GM19035 (cell line): Measurements from ENCODE around the gene TPRG1.
A peak's percentile ranks its signal among the peaks of the same experiment; 100 is the strongest.

Source experiments
- ATAC-seq: cut with Tn5 transposase; IDR thresholded peaks from one replicate; pipeline ENCODE4 v1.9.1; 2021; ENCODE audit not compliant: unreplicated experiment

The TPRG1 gene

GRCh38 chr3:189227249-189227648 lies 55.5 kb downstream of the TPRG1 start:
- ATAC-seq, result no peak

GRCh38 chr3:189229196-189229828 lies 57.5 kb downstream of the TPRG1 start:
- no peak for ATAC-seq

- ATAC-seq, result no peak
Observed at GRCh38 chr3:189232790-189233189, 61.0 kb downstream of the TPRG1 start.

DNA sequence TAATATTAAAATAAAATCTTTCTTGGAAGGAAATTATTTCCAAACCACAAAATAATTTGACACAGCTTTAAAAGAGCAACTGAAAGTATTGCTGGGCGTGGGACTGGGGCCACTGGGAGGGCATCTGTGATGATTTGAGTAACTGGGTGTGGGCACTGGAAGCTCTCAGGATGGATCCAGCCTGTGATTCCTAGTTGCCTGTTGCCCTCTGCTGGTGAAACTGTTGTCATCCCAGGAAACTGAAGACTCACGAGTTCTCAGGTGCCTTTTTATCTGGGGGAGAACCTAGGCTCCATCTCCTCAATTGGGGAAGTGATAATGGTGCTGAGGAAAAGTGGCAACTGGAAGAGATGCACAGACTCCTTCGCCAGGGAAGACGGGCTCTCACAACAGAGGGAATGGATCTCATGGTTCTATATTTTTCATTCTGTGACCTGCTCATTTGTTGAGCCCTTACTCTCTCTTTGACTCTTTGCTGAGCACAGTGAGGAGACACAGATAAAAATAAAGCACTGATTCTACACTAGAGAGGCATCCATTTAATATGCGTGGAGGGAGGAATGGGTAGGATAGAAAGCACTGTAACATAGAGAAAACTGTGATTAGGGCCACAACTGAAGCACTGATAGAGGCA lies 61.6 kb downstream of the TPRG1 start:
- ATAC-seq, result no peak

GRCh38 chr3:189235214-189235613 lies 63.4 kb downstream of the TPRG1 start:
- ATAC-seq, result no peak

DNA sequence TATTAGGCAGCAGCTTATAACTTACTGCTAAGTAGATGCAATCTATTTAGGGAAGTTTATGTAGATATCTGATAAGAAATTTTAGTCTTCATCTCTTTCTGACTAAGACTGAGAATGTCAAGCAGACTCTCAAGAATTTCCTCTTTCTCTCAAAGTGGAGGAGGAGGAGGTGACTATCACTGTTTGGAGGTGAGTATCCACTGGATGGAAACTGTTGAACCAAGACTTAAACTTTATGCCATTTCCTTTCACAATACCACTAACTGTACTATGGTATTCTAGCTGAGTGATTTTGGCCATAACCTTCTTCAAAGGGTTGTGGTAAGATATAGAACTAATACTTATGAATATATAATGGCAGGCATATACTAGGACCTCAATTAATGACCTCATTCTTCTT lies 64.6 kb downstream of the TPRG1 start:
- ATAC-seq, result no peak

DNA sequence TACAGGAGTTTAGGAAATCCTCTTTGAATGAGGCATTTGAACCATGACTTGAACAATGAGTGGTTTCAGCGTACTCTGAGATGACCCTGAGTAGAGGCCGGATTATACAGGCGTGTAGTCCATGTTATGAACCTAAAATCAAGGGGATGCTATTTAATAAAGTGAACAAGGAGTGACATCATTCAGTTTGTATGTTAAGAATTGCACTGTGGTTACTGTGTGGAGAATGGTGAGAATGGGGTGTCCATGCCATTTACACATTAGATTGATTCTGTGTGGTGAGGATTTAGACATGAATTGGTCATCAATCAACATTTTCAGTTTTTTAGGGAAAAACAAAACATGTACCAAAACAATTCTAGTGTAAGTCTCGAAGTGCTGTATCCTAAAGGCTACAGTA lies 65.8 kb downstream of the TPRG1 start:
- no peak for ATAC-seq

DNA sequence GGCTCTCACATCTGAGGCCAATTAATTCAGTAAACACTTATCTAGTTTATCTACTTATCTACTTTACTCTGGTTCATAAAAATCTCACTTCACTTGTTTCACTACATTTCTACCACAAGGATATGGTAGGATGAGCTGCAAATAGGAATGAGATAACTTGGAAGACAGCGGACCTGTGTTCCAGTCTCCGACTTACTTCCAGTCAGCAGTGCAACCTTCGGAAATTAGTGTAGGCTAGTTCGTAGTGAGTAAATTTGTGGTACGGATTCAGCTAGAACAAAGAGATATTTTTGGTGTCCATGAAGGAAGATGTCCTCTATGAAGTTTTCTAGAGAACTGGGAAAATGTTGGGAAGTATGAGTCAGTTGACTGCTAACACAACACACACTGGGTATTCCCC lies 66.3 kb downstream of the TPRG1 start:
- no peak for ATAC-seq

DNA sequence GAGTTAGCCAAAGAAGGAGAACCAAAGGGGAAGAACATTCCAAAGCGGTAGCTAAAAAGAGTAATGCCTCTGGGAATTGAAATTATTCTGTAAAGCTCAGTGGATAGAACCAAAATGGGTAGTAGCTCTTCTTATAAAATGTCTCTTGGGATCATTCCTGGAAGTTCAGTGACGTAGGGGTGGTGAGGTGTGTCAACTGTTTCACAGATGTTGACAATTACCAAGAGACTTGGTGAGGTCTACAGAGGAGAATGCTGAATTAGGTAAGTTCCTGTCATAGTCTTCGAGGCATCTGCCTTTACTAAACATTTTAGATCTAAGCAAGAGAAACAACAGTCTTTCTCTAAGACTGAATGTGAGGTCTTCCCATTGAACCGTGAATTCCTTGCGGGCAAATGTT lies 67.8 kb downstream of the TPRG1 start:
- no peak for ATAC-seq

DNA sequence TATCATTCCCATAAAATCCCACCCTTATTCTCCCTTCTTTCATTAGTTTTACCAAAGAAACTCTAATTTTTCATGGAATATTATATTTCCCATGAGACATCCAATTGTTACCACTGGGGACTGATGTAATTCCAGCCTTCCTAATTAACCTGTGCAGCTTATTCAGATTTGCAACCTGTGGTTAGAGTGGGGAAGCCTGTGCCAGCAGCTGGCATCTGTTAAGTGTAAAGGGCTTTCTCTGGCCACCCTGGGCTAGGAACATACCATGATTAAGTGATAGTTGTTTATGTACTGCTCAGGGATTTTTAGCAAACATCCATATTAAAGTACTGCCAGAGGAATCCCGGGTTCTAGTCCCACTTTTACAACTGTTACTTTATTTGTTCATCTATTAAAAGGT lies 78.2 kb downstream of the TPRG1 start:
- no peak for ATAC-seq

DNA sequence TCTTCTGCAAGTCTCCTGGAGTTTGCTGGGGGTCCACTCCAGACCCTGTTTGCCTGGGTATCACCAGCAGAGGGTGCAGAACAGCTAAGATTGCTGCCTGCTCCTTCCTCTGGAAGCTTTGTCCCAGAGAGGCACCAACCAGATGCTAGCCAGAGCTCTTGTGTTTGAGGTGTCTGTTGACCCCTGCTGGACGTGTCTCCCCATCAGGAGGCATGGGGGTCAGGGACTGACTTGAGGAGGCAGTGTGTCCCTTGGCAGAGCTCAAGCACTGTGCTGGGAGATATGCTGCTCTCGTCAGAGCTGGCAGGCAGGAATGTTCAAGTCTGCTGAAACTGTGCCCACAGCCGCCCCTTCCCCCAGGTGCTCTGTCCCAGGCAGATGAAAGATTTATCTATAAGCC lies 86.5 kb downstream of the TPRG1 start:
- no peak for ATAC-seq

DNA sequence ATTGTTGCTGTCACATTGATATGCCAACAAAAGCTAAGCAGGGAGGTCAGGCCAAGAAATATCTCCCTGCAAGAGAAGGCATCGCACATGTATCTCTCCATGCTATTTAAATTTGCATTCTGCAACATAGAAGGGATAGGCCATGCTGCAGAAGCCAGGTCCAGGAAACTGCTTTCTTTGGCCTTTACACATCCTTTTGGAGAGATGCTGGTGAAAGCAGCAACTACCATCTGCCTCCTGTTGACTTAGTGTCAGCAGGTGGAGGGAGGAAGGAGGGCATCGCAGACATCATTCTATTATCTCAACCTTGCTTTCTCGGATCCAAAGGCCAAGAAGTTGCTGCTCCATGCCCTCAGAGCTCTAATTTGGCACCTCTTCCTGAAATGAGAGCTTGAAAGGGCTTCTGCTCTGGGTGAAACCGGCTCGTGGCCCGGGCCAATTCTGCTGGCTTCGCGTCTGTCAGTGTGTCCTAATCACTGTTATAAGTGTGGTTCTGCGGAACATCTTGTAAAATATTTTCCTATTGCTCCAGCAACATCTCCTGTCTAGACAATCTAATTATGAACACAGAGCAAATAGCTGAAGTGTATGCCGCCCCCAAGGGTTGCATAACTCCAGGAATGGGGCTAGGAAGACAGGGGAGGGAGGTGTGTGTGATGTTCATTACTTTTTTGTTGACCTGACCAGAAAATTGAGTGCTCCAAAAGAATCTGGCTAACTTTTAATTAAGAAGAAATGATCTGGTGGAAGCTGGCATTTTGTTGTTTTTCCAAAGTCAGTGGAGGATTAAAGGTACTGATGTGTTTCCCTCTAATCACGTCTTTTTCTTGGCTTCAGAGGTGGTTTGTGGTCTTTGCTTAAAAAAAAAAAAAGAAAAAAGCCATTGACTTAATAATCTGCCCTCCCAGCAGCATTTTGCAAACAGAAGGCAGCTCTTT lies 89.1 kb downstream of the TPRG1 start:
- no peak for ATAC-seq

DNA sequence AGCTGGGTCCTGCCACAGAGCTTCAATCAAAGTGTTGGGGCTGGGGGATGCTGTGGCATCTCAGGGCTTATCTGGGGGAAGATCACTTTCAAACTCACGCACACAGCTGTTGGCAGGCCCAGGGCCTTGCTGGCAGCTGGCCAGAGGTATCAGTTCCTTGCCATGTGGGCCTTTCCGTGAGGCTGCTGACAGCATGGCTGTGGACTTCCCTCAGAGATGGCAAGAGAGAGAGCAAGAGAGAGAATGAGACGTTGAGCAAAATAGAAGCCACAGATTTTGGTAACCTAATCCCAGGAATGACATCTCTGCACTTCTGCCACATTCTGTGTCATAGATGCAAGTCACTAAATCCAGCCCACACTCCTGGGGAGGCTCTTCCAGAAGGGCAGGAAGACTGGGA lies 91.0 kb downstream of the TPRG1 start:
- ATAC-seq, result no peak

GRCh38 chr3:189267981-189268613 lies 96.3 kb downstream of the TPRG1 start:
- ATAC-seq, result no peak

DNA sequence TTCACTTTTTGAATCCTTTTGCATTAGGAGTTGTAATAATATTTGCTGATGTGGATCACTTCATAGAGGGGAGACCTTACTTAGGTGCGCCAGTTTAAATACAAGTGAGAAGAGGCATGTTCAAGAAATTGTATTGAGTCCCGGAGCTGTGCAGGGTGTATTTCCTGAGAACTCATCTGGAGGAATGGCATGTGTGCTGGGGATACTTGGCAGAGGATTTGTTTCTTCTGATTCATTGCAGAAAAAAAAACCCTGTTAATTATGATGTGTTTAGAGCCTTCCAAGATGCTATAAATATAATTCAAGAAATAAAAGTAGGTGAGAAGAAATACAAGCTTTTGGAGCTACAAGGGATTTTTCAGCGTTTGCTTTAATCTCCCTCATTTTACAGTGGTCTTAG lies 97.6 kb downstream of the TPRG1 start:
- no peak for ATAC-seq

DNA sequence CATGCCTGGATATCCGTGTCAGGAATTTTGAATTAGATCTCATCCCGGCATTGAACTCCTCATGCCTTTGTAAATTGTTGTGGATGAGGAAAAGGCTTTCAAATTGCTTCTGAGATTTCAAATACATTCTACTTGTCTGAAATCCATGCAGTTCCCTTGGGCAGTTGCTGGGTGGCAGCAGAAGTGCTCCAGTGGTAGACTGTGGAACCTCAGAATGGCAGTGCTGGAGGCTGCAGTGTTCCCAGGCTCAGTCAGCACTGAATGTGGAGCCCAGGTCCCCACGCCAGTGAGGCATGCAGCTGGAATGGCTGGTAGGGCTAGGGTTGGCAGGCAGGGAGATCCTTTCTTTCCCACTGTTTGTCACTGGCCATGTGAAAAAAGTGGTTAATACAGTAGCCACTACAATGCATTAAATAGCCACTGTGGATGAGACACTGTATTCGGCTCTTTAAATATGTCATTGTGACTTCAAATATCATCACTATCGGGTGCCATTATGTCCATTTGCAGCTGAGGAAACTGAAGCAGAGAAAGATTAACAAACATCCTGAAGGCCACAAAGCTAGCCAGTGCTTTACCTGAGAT lies 98.6 kb downstream of the TPRG1 start:
- ATAC-seq, result peak; percentile 80

- no peak for ATAC-seq
Observed at GRCh38 chr3:189272500-189273119, 100.8 kb downstream of the TPRG1 start.

DNA sequence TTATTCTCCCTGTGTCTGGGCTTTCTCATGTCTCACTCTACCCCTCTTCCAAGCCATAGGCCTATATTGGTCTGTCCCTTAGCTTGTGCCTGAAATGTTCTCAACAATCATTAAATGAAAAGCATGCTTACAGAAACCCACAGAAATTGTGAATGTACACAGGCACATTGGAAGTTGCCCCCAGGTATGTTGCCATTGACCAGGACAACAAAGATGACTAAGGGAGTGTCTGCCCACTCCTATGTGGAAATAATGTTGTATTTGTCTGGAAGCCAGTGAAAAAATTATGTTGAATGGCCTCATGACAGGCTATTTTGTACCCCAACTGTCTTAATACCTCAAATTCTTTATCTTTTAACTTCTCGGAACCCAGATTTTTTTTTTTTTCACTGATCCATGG lies 102.0 kb downstream of the TPRG1 start:
- ATAC-seq, result no peak

- no peak for ATAC-seq
Observed at GRCh38 chr3:189275182-189275581, 103.4 kb downstream of the TPRG1 start.

DNA sequence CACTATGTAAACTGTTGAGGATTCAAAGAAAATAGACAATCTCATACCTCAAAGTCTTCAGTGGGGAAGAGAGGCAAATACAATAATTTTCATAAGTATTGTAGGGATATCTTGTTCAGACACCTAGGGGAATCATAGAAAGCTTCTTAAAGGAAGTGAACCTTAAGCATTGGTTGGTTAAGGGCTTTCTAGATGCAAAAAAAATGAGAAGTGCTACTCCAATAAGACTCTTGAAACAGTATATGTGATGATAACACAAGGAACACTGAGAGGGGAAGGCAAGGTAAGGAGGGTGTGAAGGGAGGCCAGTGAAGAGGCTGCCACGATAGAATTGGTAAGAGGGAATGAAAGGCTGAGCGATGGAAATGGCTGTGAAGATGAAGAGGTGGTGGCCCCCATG lies 104.1 kb downstream of the TPRG1 start:
- ATAC-seq, result no peak
